Activated CD8-positive, alpha-beta memory T cell treated with anti-CD3 and anti-CD28 coated beads for 4 hours (primary cell): Measurements from ENCODE around the gene KCNC4.

Source experiments
- DNase-seq, 2 donors: peaks; one replicate each; pipeline ENCODE4 v3.0.0-alpha.2; 2020; ENCODE audit warnings: low read depth in 2 of 2

The KCNC4 gene

GRCh38 chr1:110229348-110230001 lies 19.4 kb downstream of the KCNC4 start:
- no peak for DNase-seq

DNA sequence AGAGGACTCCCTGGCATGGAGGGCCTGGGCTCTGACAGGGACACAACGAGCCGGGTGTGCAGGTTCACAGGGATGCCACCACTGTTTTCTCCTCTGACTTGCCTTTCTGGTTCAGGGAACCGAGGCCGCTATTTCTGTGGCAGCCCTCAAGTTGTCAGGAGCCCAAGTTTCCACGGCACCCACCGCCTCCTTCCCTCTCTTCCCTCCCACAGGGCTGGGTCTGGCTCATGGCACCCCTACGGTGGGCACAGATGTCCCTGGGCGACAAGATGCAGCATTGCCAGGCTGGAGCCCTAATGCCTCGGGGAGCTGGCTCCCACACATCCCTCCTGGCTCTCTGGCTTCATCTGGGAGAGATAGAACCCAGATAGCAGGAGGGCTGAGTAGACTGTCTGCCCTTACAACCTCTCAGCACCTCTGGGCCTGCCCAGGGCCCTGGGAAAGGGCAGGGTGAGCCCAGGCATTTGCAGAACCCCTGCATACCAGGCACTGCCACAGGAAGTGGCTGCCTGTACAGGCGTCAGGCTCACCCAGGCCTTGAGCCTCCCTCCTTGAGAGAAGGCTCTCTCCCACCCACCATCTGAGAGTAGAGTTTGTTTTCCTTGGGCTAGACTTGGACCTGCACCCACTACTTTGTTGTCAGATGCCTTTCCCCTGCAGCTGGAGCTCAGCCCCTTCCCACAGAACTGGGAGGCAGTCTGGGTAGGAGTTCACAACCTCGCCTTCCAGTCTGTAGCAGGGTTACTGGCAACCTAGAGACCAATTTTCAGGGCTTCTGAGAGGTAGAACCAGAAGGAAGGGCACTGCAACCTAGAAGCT lies 20.5 kb downstream of the KCNC4 start:
- DNase-seq, result no peak

DNA sequence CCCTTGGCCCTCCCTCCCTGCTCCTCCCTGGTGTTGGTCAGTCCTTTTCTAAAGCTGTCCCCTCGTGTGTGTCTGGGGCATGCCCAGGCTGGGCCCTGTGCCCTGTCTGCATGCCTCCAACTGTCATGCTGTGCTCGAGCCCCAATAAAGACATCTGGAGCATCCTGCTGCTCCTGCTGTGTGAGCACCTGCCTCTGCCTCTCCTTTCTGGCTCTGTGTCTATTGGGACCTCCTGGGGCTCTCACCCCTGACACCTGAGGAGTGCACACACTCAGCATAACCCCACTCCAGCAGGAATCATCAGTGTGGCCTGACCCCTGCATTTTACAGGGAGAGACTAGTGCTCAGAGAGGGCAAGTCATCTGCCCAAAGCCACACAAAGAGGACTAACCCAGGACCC lies 23.7 kb downstream of the KCNC4 start:
- DNase-seq, result no peak

- DNase-seq, result no peak
These were observed 24.6 kb downstream of the KCNC4 start for GRCh38 chr1:110234691-110235090.

DNA sequence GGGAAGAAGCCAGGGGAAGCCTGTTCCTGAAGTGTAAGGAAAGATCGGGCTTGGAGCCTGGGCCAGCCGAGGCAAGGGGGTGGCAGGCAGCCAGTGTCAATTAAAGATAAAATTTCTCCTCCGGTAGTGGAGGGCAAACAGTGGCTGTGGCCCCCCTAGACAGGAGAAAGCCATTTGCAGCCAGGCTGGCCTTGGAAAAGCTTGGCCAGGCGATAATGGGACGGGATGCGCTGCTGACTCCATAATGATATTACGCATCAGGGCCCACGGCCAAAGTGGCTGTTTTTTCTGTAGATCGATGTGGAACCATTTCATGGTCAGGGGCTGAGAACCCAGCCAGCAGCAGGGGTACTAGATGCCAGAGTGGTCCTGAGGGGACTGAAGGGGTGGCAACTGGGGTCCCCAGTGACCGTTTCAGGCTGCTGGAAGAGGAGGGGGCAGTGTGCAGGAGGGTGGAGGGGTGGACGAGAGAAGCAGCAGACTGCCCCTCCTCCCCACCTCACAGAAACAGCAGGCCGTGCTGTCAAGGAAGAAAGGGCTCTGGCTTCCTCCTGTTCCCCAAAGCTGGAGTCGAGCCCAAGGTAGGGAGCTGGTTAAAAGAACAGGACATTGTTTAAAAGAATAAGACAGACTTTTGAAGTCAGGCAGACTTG lies 25.2 kb downstream of the KCNC4 start:
- DNase-seq, result no peak

- no peak for DNase-seq
These were observed 25.9 kb downstream of the KCNC4 start for GRCh38 chr1:110235834-110236682.

GRCh38 chr1:110237386-110238152 lies 27.5 kb downstream of the KCNC4 start:
- no peak for DNase-seq

DNA sequence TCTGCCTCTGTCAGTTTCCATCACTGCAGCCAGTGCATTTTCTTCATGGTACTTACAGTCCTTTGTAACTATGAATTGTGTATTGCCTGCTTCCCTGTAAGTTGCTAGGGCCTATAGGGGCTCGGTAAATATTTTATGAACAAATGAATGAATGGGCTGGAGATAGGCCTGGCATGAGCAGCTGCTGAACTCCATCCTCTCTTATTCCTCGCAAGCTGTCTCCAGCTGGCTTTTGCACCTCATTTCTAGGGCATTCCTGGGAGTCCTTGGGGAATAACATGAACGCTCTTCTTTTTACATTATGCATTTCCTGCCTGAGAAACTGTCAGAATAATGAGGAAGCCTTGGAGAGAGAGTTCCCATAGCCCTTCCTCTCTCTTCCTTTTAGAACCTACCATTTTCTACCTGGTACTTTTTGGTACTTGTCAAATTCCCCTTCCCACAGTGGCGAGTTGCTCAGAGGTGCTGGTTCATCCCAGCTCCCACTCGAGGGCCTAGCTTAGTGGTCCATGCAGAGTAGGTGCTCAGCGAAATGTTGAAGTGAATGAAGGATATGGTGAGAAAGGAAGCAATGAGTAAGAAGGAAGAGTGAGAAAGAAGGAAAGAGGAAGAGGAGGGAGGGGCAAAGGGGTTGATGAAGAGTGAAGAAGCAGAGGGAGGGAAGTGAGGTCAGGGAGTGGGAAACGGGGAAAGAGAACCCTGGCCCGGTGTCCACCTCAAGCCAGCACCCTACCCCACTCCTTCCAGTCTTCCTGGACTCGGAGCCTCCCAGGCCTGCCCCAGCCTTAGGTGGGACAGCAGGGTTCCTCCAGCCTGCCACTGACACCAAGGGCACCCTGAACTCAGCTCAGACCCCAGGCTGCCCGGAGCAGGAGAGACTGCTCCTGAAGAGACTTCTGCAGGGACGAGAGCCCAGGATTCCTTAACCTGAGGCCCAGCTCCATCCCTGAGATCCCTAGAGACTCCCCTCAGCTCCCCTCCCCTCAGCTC lies 29.6 kb downstream of the KCNC4 start:
- no peak for DNase-seq

DNA sequence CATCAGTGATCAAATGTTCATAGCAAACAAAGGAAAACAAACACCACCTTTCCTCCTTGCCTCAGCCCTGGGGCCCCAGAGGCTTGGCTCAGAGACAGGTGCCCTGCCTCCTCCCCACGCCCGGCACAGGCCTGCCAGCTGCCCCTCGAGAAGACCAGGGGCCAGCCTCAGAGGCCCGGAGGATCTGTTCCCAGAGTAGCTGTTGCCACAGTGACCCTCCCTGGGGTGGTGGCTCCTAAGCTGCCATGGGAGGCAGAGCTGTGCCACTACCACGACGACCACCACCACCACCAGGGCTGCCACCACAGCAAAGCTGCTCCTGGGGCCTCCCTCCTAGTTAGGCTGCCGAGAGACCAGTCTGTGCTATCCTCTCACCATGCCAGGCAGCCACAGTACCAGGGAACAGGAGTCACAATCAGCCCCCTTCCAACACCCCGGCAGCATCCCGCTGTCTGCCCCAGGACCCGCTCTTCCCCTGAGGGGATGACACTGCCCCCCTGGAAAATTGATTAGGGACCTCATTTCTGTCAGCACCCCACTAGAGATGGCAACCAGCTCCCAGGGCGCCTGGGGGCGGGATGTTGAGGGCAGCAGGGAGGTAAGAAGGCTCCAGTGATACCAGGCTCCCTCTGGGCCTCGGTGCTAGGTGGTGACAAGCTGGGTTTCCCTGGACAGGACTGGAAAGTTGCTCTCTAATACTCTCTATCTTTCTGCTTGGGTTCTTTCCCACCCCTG lies 30.5 kb downstream of the KCNC4 start:
- DNase-seq, result no peak

- DNase-seq, result no peak
These were observed 31.4 kb downstream of the KCNC4 start for GRCh38 chr1:110241516-110241915.

DNA sequence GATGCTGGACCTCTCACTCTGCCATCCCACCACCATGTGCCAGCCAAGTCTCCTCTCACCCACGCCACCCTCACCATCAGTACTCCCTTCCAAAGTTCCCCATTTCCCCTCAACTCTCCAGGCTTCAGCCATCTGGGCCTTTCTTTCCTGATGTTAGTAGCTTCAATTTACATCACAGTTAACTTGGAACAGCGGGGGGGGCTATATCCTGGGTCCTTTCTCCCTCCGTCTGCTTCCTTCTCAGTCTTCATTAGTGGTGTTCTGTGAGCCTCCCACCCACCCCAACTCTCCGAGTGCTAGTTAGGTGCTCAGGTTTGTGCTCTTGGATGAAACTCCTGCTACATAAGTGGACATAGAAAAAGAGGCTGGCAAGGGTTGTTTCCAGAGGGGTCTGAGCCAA lies 31.9 kb downstream of the KCNC4 start:
- DNase-seq, result no peak

DNA sequence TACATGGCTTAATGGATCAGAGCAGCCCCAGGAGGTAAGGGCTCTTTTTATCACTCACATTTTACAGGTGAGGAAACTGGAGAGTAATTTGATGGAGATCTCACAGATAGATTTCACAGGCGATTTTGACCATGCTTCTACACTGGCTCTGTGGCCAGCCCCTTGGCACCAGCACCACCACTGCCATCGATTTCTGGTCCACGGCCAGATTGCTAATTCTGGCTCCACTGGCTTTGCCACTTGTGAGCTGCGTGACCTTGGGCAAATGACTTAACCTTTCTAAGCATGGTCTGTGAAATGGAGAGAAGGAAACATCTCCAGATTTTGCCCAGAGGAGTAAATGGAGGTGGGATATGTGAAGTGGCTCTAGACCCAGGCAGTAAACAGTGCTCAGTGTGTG lies 32.6 kb downstream of the KCNC4 start:
- no peak for DNase-seq

GRCh38 chr1:110243146-110243545 lies 33.0 kb downstream of the KCNC4 start:
- no peak for DNase-seq

DNA sequence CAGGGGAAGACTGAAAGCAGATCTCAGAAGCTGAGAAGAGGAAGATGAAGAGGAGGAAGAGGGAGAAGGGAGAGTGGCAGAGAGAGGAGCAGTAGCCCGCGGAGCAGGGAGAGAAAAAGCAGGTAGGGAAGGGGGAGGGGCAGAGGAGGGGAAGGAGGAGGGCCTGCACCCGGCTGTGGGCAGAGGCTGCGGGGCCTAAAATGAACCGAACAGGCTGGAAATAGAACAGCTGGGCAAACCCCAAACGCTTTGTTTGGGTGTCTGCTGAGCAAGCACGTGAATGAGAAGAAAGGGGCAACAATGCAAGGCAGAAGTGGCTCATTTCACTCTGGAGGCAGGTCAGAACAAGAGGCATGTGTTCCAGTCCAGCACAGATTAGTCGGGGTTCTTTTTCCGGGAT lies 33.5 kb downstream of the KCNC4 start:
- no peak for DNase-seq

- no peak for DNase-seq
These were observed 35.9 kb downstream of the KCNC4 start for GRCh38 chr1:110245876-110246620.

- no peak for DNase-seq
These were observed 38.6 kb downstream of the KCNC4 start for GRCh38 chr1:110248746-110249145.

GRCh38 chr1:110249256-110249655 lies 39.1 kb downstream of the KCNC4 start:
- no peak for DNase-seq

DNA sequence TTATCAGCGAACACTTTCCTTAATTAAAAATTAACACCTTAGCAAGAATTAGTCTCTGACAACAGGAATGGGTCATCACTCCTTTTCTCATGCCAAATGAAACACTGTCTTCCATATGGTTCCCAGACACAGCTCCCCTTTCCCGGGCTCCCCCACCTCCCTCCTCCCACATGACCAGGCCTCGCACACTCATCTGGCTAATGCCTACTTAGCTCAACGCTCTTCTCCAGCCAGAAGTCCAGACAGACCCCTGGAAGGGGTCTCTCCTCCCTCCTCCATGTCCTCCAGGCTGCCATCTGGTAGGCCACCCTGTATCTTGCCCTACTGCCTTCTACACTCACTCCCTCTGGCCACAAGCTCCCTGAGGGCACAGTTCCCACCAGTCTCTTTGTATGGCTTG lies 39.9 kb downstream of the KCNC4 start:
- no peak for DNase-seq

- DNase-seq, result no peak
These were observed 40.6 kb downstream of the KCNC4 start for GRCh38 chr1:110250749-110251148.
